Loucy (cell line): ENCODE results near the gene MIGA2.

Experiments
- H2AFZ ChIP-seq: fragments of 200-600 bp; sonication (generic); 2 replicates; pipeline ENCODE4 v1.6.0; 2016; ENCODE audit warnings: antibody characterized with exemption, mild to moderate bottlenecking, low read length, moderate library complexity
- H3F3A ChIP-seq: fragments of 200-600 bp; 2 replicates; pipeline ENCODE4 v1.6.0; 2016; ENCODE audit warnings: antibody characterized with exemption, low read depth, mild to moderate bottlenecking
- H3K27me3 ChIP-seq: fragments of 200-600 bp; sonication (generic); 2 replicates; pipeline ENCODE4 v1.6.1; 2014; ENCODE audit warnings: low read length, mild to moderate bottlenecking; ENCODE audit not compliant: insufficient read depth, poor library complexity, severe bottlenecking
- H3K36me3 ChIP-seq: fragments of 200-600 bp; sonication (generic); 2 replicates; pipeline ENCODE4 v1.6.1; 2016; ENCODE audit warnings: low read length; ENCODE audit not compliant: insufficient read depth
- H3K4me1 ChIP-seq: fragments of 200-600 bp; sonication (generic); 2 replicates; pipeline ENCODE4 v1.5.1; 2014; ENCODE audit warnings: low read length, mild to moderate bottlenecking; ENCODE audit not compliant: insufficient read depth, poor library complexity, severe bottlenecking
- H3K4me2 ChIP-seq: fragments of 200-600 bp; sonication (generic); 2 replicates; pipeline ENCODE4 v1.6.0; 2014; ENCODE audit warnings: antibody characterized with exemption, low read length, low read depth, mild to moderate bottlenecking; ENCODE audit not compliant: poor library complexity, severe bottlenecking
- H3K4me3 ChIP-seq: fragments of 200-600 bp; sonication (generic); 2 replicates; pipeline ENCODE4 v1.5.1; 2014; ENCODE audit warnings: low read length, mild to moderate bottlenecking, mixed read lengths; ENCODE audit not compliant: poor library complexity, severe bottlenecking
- H3K79me2 ChIP-seq: fragments of 200-600 bp; sonication (generic); 2 replicates; pipeline ENCODE4 v1.6.1; 2014; ENCODE audit warnings: low read length; ENCODE audit not compliant: insufficient read depth
- H3K9ac ChIP-seq: fragments of 200-600 bp; sonication (generic); 2 replicates; pipeline ENCODE4 v1.6.0; 2014; ENCODE audit warnings: mild to moderate bottlenecking, low read depth, low read length, moderate library complexity; ENCODE audit not compliant: poor library complexity, severe bottlenecking
- H3K9me2 ChIP-seq: fragments of 200-600 bp; sonication (generic); replicated peaks from 2 replicates; pipeline ENCODE4 v1.6.1; 2016; ENCODE audit warnings: low read depth, low read length, mixed read lengths
- H3K9me3 ChIP-seq: fragments of 200-600 bp; sonication (generic); 2 replicates; pipeline ENCODE4 v1.6.1; 2014; ENCODE audit warnings: mild to moderate bottlenecking, antibody characterized with exemption, low read length, low read depth; ENCODE audit not compliant: insufficient read depth
- H4K20me1 ChIP-seq: fragments of 200-600 bp; sonication (generic); 2 replicates; pipeline ENCODE4 v1.6.0; 2014; ENCODE audit warnings: antibody characterized with exemption, low read length, mild to moderate bottlenecking; ENCODE audit not compliant: insufficient read depth, poor library complexity, severe bottlenecking
- CTCF ChIP-seq: fragments of 200-600 bp; sonication (generic); conservative IDR thresholded peaks from 2 replicates; pipeline ENCODE4 v1.5.1; 2014; ENCODE audit warnings: mild to moderate bottlenecking, antibody characterized with exemption, low read length
- EZH2phosphoT487 ChIP-seq: fragments of 200-600 bp; IDR thresholded peaks from 2 replicates; pipeline ENCODE4 v1.6.1; 2018; ENCODE audit warnings: antibody characterized with exemption, mild to moderate bottlenecking, moderate library complexity, borderline replicate concordance

Gene MIGA2

GRCh38 chr9:129095170-129095667 is 58.8 kb downstream of the MIGA2 start:
- H3K9ac ChIP-seq, result no peak overlapping the region
- no peaks in the 10 kb centered on the region for H3K36me3 ChIP-seq
- H3F3A ChIP-seq, result no peaks in the 10 kb centered on the region
- H3K79me2 ChIP-seq, result no peaks in the 10 kb centered on the region
- H3K27me3 ChIP-seq, result no peaks in the 10 kb centered on the region
- H3K4me3 ChIP-seq, result no peak overlapping the region
- no peak overlapping the region for H3K4me2 ChIP-seq
- no peaks in the 10 kb centered on the region for H3K9me2 ChIP-seq
- H3K9me3 ChIP-seq, result no peaks in the 10 kb centered on the region
- H3K4me1 ChIP-seq, result no peaks in the 10 kb centered on the region
- H4K20me1 ChIP-seq, result no peaks in the 10 kb centered on the region
- H2AFZ ChIP-seq, result no peak overlapping the region
- TF ChIP-seq CTCF, result no peak
- TF ChIP-seq EZH2phosphoT487, result no peak

- Histone ChIP-seq H3K4me3 (no peak overlapping the region), H3K36me3 (no peaks in the 10 kb centered on the region), H3F3A (no peaks in the 10 kb centered on the region), H3K27me3 (no peaks in the 10 kb centered on the region), H3K9ac (no peak overlapping the region), H3K9me3 (no peaks in the 10 kb centered on the region), H3K79me2 (no peaks in the 10 kb centered on the region), H3K4me2 (no peak overlapping the region), H4K20me1 (no peaks in the 10 kb centered on the region), H2AFZ (no peak overlapping the region), H3K4me1 (no peaks in the 10 kb centered on the region), H3K9me2 (no peaks in the 10 kb centered on the region)
- TF ChIP-seq EZH2phosphoT487 (no peak), CTCF (no peak)
Observed at GRCh38 chr9:129095908-129096307, 59.5 kb downstream of the MIGA2 start.

- no peaks in the 10 kb centered on the region for H3K9me2 ChIP-seq
- no peak overlapping the region for H3K9ac ChIP-seq
- H3K4me2 ChIP-seq, result no peak overlapping the region
- H3K9me3 ChIP-seq, result no peaks in the 10 kb centered on the region
- H4K20me1 ChIP-seq, result no peaks in the 10 kb centered on the region
- no peaks in the 10 kb centered on the region for H3K27me3 ChIP-seq
- TF ChIP-seq EZH2phosphoT487 (no peak), CTCF (no peak)
- H3F3A ChIP-seq, result no peaks in the 10 kb centered on the region
- H3K36me3 ChIP-seq, result no peaks in the 10 kb centered on the region
- no peak overlapping the region for H2AFZ ChIP-seq
- H3K4me3 ChIP-seq, result no peak overlapping the region
- H3K79me2 ChIP-seq, result no peaks in the 10 kb centered on the region
- no peaks in the 10 kb centered on the region for H3K4me1 ChIP-seq
Observed at GRCh38 chr9:129097671-129098306, 61.4 kb downstream of the MIGA2 start.
